ENCODE data around the gene DRAXIN.

DRAXIN gene

GRCh38 chr1:11693024-11693590 is 1.6 kb downstream of the DRAXIN start:
- DNase-seq (ENCODE audit: low read depth) = no peak
- TF ChIP-seq, protein P1, sequence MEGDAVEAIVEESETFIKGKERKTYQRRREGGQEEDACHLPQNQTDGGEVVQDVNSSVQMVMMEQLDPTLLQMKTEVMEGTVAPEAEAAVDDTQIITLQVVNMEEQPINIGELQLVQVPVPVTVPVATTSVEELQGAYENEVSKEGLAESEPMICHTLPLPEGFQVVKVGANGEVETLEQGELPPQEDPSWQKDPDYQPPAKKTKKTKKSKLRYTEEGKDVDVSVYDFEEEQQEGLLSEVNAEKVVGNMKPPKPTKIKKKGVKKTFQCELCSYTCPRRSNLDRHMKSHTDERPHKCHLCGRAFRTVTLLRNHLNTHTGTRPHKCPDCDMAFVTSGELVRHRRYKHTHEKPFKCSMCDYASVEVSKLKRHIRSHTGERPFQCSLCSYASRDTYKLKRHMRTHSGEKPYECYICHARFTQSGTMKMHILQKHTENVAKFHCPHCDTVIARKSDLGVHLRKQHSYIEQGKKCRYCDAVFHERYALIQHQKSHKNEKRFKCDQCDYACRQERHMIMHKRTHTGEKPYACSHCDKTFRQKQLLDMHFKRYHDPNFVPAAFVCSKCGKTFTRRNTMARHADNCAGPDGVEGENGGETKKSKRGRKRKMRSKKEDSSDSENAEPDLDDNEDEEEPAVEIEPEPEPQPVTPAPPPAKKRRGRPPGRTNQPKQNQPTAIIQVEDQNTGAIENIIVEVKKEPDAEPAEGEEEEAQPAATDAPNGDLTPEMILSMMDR (IDR thresholded peaks at IDR 0.05; ENCODE audit: control insufficient read depth, extremely low read depth, insufficient read depth) = no peak
- H3K4me3 ChIP-seq (ENCODE audit: low read depth, low read length) = no peak overlapping the region

- DNase-seq (ENCODE audit: low read depth) = no peak
- H3K4me3 ChIP-seq (ENCODE audit: low read depth, low read length) = no peak overlapping the region
These were observed 2.4 kb downstream of the DRAXIN start for GRCh38 chr1:11693917-11694316.

GRCh38 chr1:11695861-11696260 is 4.4 kb downstream of the DRAXIN start:
- DNase-seq (ENCODE audit: low read depth) = no peak
- TF ChIP-seq, protein P1 (IDR thresholded peaks at IDR 0.05; ENCODE audit: control insufficient read depth, extremely low read depth, insufficient read depth) = no peak

More at GRCh38 chr1:11693917-11694316, 2.4 kb downstream of the DRAXIN start:
- TF ChIP-seq, protein P1 (IDR thresholded peaks at IDR 0.05; ENCODE audit: control insufficient read depth, extremely low read depth, insufficient read depth) = no peak

GRCh38 chr1:11697188-11697892 is 5.8 kb downstream of the DRAXIN start:
- no peak for DNase-seq (ENCODE audit: low read depth)
- TF ChIP-seq, protein P1 (IDR thresholded peaks at IDR 0.05; ENCODE audit: control insufficient read depth, extremely low read depth, insufficient read depth) = no peak
- H3K4me3 ChIP-seq (ENCODE audit: low read depth, low read length) = no peak overlapping the region

More at GRCh38 chr1:11695861-11696260, 4.4 kb downstream of the DRAXIN start:
- no peak overlapping the region for H3K4me3 ChIP-seq (ENCODE audit: low read depth, low read length)

DNA sequence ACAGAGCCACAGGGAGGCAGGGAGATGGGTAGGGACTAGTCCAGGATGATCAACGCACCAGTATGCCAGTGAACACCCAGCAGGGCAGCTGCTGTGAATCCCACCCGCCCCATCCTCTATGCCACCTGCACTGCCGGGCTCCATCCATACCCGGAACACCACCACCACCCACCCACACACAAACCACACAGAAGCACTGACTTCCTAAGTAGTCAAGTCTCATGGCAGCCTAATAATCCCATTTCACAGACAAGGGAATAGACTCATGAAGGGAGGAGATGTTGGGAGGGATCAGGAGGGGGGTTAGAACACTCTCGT is 6.3 kb downstream of the DRAXIN start:
- H3K4me3 ChIP-seq (ENCODE audit: low read depth, low read length) = no peak overlapping the region
- TF ChIP-seq, protein P1 (IDR thresholded peaks at IDR 0.05; ENCODE audit: control insufficient read depth, extremely low read depth, insufficient read depth) = no peak
- DNase-seq (ENCODE audit: low read depth) = no peak

GRCh38 chr1:11700601-11701467 is 9.3 kb downstream of the DRAXIN start:
- DNase-seq (ENCODE audit: low read depth) = no peak
- TF ChIP-seq, protein P1 (IDR thresholded peaks at IDR 0.05; ENCODE audit: control insufficient read depth, extremely low read depth, insufficient read depth) = no peak
- no peak overlapping the region for H3K4me3 ChIP-seq (ENCODE audit: low read depth, low read length)
